SHP77 treated with DMSO at 0.1 percent for 48 hours (cell line): ENCODE data around the gene AGT.
"Not testable (repeated sequence)": the region's sequence is repeated elsewhere in the genome, so short reads cannot be mapped to it uniquely, and the experiment has no call there.

ENCODE experiments used
- DNase-seq: peaks from one replicate; lab custom pipeline; 2025; lab: John Stamatoyannopoulos, UW

The AGT gene

DNA sequence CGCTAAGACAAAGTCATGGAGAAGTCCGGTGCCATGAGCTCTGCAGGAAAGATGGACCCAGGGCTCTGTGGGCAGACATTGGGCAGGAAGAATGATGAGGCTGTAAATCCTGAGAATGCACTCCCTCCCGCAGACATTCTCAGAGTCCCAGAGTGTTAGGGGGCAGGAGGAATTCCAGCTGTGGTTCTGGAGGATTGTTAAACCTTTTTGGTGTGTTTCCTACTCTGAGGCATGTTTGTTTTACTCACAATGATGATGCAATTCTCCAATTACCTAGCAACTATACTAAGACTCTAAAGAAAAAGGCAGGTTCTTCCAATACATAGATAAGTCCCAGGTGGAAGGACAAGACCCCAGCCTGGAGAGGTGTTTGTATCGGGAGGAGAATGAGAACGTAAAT is 30.5 kb upstream of the AGT start:
- no peak for DNase-seq

- DNase-seq, result no peak
Observed at GRCh38 chr1:230743899-230744298, 30.0 kb upstream of the AGT start.

- DNase-seq, result no peak
Observed at GRCh38 chr1:230739564-230740290, 25.8 kb upstream of the AGT start.

DNA sequence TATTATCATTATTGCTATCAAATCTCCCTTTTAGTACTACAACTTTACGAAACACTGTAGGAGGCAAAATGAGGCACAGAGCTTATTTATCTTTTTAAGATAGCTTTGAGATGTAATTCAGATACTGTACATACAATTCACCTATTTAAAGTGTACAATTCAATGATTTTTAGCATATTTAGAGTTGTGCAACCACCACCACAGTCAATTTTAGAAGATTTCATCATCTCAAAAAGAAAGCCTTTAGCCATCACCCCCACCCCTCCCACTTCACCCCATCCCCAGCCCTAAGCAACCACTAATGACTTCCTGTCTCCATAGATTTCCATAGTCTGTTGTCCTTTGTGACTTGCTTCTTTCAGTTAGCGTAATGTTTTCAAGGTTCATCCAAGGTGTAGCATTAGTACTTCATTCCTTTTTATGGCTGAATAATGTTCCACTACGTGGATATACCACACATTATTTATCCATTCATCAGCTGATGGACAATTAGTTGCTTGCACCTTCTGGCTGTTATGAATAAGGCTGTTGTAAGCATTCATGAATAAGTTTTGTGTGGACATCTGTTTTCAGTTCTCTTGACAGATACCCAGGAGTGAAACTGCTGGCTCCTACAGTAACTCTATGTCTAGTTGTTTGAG is 23.8 kb upstream of the AGT start:
- DNase-seq, result no peak

- DNase-seq, result peak; percentile 60
Observed at GRCh38 chr1:230735447-230735846, 21.5 kb upstream of the AGT start.

DNA sequence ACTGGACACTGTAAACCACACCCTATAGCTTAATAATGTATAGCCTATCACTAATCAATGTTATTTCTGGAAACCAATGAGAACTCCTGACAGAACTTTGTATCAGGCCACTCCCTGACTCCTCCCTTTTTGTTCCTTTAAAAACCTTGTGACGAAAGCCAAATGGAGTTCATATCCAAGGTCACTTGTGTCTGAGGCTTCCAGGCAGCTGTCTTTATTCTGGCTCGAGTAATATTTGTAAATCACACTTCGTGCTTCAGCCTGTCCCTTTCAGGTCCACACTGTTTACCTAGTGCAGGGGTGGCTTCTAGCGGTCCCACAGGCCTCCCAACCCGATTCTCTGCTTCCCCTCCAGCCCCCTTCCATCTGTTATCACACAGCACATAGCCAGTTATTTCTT is 17.1 kb upstream of the AGT start:
- peak; percentile 98 for DNase-seq

DNA sequence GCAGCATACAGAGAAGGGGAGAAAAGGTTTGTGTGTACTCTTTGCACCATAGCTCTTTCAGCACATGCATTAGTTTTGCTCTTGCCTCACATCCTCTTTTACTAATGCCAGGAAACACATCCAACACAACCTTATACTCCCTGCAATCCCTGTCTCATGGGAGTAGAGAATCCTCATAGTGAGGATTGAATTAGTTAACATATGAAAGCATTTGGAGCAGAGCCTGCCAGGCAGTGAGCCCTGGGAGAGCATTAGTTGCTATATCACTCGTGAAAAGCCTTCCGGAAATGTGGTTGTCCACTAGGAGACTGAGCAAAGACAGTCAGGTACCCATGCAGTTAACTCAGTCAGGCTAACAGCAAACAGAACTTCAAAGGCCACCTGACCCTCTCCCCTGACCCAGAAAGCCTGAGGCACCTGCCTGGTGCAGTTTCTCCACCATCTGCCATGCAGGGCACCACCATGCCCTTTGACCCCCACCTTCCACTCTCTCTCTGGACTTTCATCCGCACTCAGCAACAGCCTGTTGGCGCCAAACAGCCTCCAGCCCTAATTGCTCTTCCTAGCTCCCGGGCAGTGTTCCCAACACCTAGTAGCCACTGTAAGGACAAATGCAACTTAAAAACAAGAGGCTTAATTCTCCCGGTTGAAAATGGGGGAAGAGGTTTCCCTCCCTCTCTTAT is 14.9 kb upstream of the AGT start:
- DNase-seq, result peak; percentile 95

DNA sequence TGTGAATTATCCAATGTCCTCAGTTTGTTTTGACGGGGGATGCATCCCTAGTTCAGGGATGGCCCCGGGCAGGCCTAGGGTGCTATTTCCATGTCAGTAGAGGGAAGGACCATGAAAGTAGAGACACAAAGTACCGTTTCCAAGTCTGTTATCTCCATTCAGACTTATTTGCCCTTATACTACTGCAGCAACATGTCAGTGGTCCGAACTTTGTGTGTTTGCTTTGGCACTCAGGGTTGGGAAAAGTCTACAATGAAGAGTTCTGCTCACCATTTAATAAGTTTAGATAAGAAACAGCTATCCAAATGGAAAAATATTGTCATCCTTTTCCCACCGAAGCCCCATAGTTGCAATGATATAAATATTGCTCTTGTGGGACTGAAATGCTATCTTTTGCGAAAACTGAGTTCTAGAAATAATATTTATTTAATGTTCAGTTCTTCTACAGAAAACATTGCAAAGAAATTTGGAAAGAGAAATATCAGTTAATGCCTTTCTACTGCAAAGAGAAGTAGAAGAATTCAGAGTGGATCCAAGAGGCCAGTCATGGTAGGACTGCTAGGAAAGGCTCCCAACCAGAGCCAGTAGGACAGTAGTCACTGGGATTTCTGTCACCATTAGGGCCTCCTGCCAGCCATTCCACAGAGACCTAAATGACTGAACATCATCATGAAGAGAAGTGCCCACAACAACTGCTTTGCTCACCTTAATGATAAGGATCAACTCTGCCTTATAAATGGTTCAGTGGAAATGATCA is 11.5 kb upstream of the AGT start:
- no peak for DNase-seq

- not testable (repeated sequence) for DNase-seq
Observed at GRCh38 chr1:230721849-230722522, 8.1 kb upstream of the AGT start.

- no peak for DNase-seq
Observed at GRCh38 chr1:230717251-230717650, 3.3 kb upstream of the AGT start.

- not testable (repeated sequence) for DNase-seq
Observed at GRCh38 chr1:230716453-230716852, 2.5 kb upstream of the AGT start.

DNA sequence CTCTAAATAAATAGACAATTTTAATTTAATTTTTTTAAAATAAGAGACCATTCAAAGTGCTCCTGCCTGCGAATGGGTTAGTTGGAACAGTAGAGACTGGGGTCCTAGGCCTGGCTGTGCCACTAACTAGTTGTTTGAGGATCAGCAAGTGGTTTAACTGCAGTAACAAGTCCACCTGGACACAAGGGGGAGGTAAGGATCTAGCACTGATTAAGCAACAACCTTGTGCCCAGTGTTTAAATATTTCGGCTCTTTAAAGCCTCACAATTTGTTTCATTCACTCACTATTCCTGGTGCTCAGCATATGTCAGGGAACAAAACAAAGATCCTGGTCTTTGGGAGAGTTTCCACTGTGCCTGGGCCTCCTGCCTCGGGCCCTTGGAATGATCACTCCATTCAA is 1.6 kb upstream of the AGT start:
- DNase-seq, result no peak

DNA sequence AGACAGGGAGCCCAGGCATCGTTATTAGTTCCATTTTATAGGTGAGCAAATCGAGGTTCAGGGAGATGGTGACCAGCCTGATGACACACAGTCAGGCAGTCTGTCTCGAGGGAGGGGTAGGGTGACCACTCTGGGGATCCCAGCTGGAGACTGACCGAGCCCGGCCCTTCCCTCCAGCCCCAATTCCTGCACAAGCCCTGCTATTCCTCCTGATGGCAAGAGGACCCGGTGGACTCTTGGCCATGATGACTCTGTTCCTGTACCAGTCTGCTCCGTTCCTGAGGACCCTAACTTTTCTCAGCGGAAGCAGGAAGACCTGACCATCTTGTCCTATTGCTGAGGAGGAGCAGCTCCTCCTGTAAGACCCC is 391 bp downstream of the AGT start:
- DNase-seq, result no peak

DNA sequence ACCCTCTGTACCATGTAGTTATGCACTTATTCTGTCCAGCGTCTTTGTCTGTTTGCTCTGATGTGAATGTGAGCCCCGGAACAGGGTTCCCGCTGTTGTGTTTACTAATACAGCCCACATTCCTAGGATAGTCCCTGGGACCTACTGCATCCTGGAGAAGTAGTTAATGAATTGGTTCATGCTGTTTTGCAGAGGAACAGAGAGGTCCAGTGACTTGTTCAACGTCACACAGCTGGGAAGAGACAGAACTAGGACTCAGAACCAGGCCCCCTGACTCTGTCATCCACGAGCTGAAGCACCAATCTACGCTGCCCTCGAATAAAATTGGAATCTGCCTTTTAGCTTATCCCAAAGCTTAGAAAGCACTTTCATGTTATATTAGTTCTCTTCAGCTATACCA is 784 bp downstream of the AGT start:
- DNase-seq, result no peak

DNA sequence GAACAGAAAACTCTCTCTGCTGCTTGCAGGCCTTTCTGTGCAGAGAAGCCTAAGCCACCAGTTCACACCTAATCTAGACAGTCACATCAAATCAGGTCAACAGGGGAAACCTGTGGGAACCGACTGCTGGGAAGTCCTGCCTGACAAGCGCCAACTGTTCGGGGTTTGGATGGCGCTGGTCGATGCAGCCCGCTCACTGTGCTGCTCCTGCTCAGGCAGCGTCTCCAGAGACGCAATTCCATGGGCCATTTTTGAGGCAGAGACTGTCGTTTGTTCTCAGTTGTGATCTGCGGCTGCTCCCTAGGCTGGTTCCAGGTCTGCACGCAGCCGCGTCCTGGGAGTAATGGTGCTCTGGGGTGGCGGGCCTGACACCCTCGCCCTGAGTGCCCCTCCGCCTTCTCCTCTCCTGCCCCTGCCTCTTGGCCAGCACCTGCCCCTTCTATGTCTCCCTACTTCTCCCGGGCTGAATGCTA is 1.4 kb downstream of the AGT start:
- DNase-seq, result no peak

GRCh38 chr1:230711245-230711644 is 2.7 kb downstream of the AGT start:
- no peak for DNase-seq

- no peak for DNase-seq
Observed at GRCh38 chr1:230710543-230710904, 3.4 kb downstream of the AGT start.

- DNase-seq, result no peak
Observed at GRCh38 chr1:230709619-230710542, 4.0 kb downstream of the AGT start.

DNA sequence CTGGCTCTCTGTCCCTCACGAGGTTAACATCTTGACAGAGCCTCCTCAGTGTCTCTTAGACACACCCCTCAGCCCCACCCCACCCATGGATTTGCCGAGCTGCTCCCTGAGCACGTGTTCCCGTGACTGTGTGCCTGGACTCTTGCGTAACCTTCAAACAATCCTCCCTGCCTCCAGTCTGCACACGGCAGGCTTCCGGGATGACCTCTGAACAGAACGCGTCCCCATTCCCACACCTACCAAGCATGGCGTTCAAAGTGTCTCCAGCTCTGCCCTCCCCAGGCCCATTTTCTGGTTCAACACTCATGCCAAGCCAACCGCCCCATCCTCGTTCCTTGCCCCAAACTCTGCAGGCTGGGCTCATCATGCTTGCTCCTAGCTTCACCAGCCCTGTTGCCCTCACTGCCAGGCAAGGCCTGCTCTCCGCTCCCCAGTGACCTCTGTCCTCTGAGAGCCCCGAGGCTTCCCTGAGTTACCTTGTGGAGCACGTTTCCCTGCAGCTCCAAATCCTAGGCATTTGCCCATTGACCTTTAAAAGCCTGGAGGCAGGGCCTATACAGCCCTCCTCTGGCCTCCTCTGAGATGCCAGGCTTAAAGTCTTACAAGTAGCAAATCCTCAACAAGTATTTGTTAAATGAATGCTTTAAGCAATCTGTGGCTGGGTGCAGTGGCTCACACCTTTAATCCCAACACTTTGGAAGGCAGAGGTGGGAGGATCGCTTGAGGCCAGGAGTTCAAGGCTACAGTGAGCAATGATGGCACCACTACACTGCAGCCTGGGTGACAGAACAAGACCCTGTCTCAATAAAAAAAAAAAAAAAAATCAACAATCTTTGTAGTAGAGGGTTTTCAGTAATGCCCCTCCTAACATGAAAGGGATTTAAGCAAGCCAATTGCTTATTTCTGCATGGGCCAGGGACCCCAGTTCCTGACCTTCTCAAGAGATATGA is 5.0 kb downstream of the AGT start:
- no peak for DNase-seq
